H9 (cell line): ENCODE measurements around the gene GAGE10. TPM values are rescaled to one million over a fixed set of nuclear protein-coding genes. Genes with fewer than 3 reads are reported as not detected.

ENCODE experiments used
- DNase-seq: peaks from one replicate; pipeline ENCODE4 v3.0.0-alpha.2; 2017
- H2AFZ ChIP-seq: one replicate; pipeline ENCODE4 v1.6.1; 2013; ENCODE audit warnings: mild to moderate bottlenecking, low read length, control low read depth, moderate library complexity
- H2AK5ac ChIP-seq: 2 replicates; pipeline ENCODE4 v1.6.1; 2013; ENCODE audit warnings: low read length, control low read depth, mixed read lengths; ENCODE audit not compliant: insufficient read length
- H2BK120ac ChIP-seq: one replicate; pipeline ENCODE4 v1.6.1; 2013; ENCODE audit warnings: low read depth, mild to moderate bottlenecking, low read length, control low read depth, inconsistent platforms; ENCODE audit not compliant: poor library complexity, severe bottlenecking
- H2BK12ac ChIP-seq: 2 replicates; pipeline ENCODE4 v1.6.1; 2013; ENCODE audit warnings: low read length, control low read depth, mixed read lengths, low read depth; ENCODE audit not compliant: insufficient read length
- H2BK15ac ChIP-seq: 2 replicates; pipeline ENCODE4 v1.6.1; 2013; ENCODE audit warnings: low read depth, low read length, control low read depth
- H2BK20ac ChIP-seq: one replicate; pipeline ENCODE4 v1.6.1; 2013; ENCODE audit warnings: low read depth, mild to moderate bottlenecking, low read length, control low read depth, inconsistent platforms; ENCODE audit not compliant: poor library complexity, severe bottlenecking
- H2BK5ac ChIP-seq: 2 replicates; pipeline ENCODE4 v1.6.1; 2013; ENCODE audit warnings: low read length, control low read depth, mixed read lengths; ENCODE audit not compliant: insufficient read length
- H3K14ac ChIP-seq: 2 replicates; pipeline ENCODE4 v1.6.1; 2013; ENCODE audit warnings: low read length, control low read depth; ENCODE audit not compliant: insufficient read depth
- H3K18ac ChIP-seq: 2 replicates; pipeline ENCODE4 v1.6.1; 2013; ENCODE audit warnings: low read depth, mild to moderate bottlenecking, mixed read lengths, low read length, control low read depth; ENCODE audit not compliant: insufficient read length
- H3K23ac ChIP-seq: 2 replicates; pipeline ENCODE4 v1.6.1; 2013; ENCODE audit warnings: low read length, control low read depth, mixed read lengths, low read depth; ENCODE audit not compliant: insufficient read length
- H3K23me2 ChIP-seq: 2 replicates; pipeline ENCODE4 v1.6.1; 2013; ENCODE audit warnings: low read depth, mild to moderate bottlenecking, mixed read lengths, low read length, control low read depth; ENCODE audit not compliant: insufficient read length, poor library complexity, severe bottlenecking
- H3K27ac ChIP-seq: 2 replicates; pipeline ENCODE4 v1.5.1; 2013; ENCODE audit warnings: low read length, control low read depth, mixed read lengths, low read depth; ENCODE audit not compliant: insufficient read length
- H3K27me3 ChIP-seq: 2 replicates; pipeline ENCODE4 v1.6.1; 2013; ENCODE audit warnings: low read length, control low read depth, inconsistent platforms; ENCODE audit not compliant: insufficient read depth
- H3K4ac ChIP-seq: 2 replicates; pipeline ENCODE4 v1.6.1; 2013; ENCODE audit warnings: low read depth, mild to moderate bottlenecking, control low read depth, inconsistent platforms, low read length, moderate library complexity
- H3K4me1 ChIP-seq: 2 replicates; pipeline ENCODE4 v1.6.1; 2013; ENCODE audit warnings: low read length, control low read depth, inconsistent platforms; ENCODE audit not compliant: insufficient read depth
- H3K4me2 ChIP-seq: 2 replicates; pipeline ENCODE4 v1.6.1; 2013; ENCODE audit warnings: low read length, control low read depth, mixed read lengths; ENCODE audit not compliant: insufficient read length, insufficient read depth
- H3K56ac ChIP-seq: 2 replicates; pipeline ENCODE4 v1.6.1; 2013; ENCODE audit warnings: low read depth, mild to moderate bottlenecking, mixed read lengths, low read length, control low read depth; ENCODE audit not compliant: insufficient read length
- H3K79me1 ChIP-seq: 2 replicates; pipeline ENCODE4 v1.6.1; 2013; ENCODE audit warnings: low read depth, mild to moderate bottlenecking, moderate library complexity, low read length, control low read depth, inconsistent platforms; ENCODE audit not compliant: insufficient read depth, poor library complexity, severe bottlenecking
- H3K79me2 ChIP-seq: 2 replicates; pipeline ENCODE4 v1.6.1; 2013; ENCODE audit warnings: low read length, control low read depth, inconsistent platforms; ENCODE audit not compliant: insufficient read depth
- H3K9ac ChIP-seq: 2 replicates; pipeline ENCODE4 v1.6.1; 2013; ENCODE audit warnings: low read length, control low read depth, mixed read lengths; ENCODE audit not compliant: insufficient read length; ENCODE audit errors: extremely low read depth
- H3K9me3 ChIP-seq: one replicate; pipeline ENCODE4 v1.6.1; 2013; ENCODE audit warnings: low read depth, low read length, inconsistent platforms; ENCODE audit not compliant: control insufficient read depth
- H3T11ph ChIP-seq: one replicate; pipeline ENCODE4 v1.6.1; 2013; ENCODE audit warnings: mild to moderate bottlenecking, low read length, control low read depth, inconsistent platforms
- H4K20me1 ChIP-seq: one replicate; pipeline ENCODE4 v1.6.1; 2013; ENCODE audit not compliant: control insufficient read depth, insufficient read length, insufficient read depth
- H4K5ac ChIP-seq: 2 replicates; pipeline ENCODE4 v1.6.1; 2013; ENCODE audit warnings: low read depth, mild to moderate bottlenecking, mixed read lengths, low read length, control low read depth; ENCODE audit not compliant: insufficient read length
- H4K8ac ChIP-seq: replicated peaks from 2 replicates; pipeline ENCODE4 v1.6.1; 2013; ENCODE audit warnings: low read length, control low read depth, mixed read lengths, low read depth; ENCODE audit not compliant: insufficient read length
- H4K91ac ChIP-seq: 2 replicates; pipeline ENCODE4 v1.6.1; 2013; ENCODE audit warnings: low read depth, mild to moderate bottlenecking, moderate library complexity, mixed read lengths, low read length, control low read depth; ENCODE audit not compliant: insufficient read length
- H3K27ac Mint-ChIP-seq, 3 experiments: 2 replicates in 2 of 3; 3 replicates in 1 of 3; pipeline ENCODE4 v1.8.0; 2020 to 2021; ENCODE audit warnings: mixed read lengths in 3 of 3, mild to moderate bottlenecking in 1 of 3, moderate library complexity in 1 of 3
- H3K27me3 Mint-ChIP-seq: 2 replicates; pipeline ENCODE4 v1.8.0; 2021; ENCODE audit warnings: low read depth, mild to moderate bottlenecking, moderate library complexity, mixed read lengths
- H3K36me3 Mint-ChIP-seq, 3 experiments: 2 replicates in 2 of 3; 3 replicates in 1 of 3; pipeline ENCODE4 v1.8.0; 2020 to 2021; ENCODE audit warnings: low read depth in 3 of 3, mixed read lengths in 3 of 3; ENCODE audit not compliant: insufficient read depth in 1 of 3
- H3K4me1 Mint-ChIP-seq, 2 experiments: 2 replicates each; pipeline ENCODE4 v1.8.0; 2020; ENCODE audit warnings: mixed read lengths in 2 of 2
- H3K4me3 Mint-ChIP-seq, 2 experiments: 2 replicates in 1 of 2; 3 replicates in 1 of 2; pipeline ENCODE4 v1.8.0; 2020 to 2021; ENCODE audit warnings: mild to moderate bottlenecking in 2 of 2, mixed read lengths in 2 of 2, moderate library complexity in 1 of 2
- H3K9me3 Mint-ChIP-seq, 2 experiments: 2 replicates in 1 of 2; 3 replicates in 1 of 2; pipeline ENCODE4 v1.8.0; 2020; ENCODE audit warnings: mild to moderate bottlenecking in 2 of 2, mixed read lengths in 2 of 2, moderate library complexity in 1 of 2
- CTCF ChIP-seq: fragments of 200-600 bp; sonication (generic); conservative IDR thresholded peaks from 3 replicates; pipeline ENCODE4 v1.8.0; 2021; ENCODE audit warnings: antibody characterized with exemption, mild to moderate bottlenecking
- WGBS: extraction: QIAGEN DNeasy Blood & Tissue Kit; methylation state at CpG from one replicate; pipeline ENCODE4 v1.1.7; 2013; ENCODE audit warnings: missing lambda C conversion rate, low lambda C conversion rate, mixed read lengths; ENCODE audit not compliant: insufficient read length; ENCODE audit errors: extremely low coverage; 5-methylcytosine and 5-hydroxymethylcytosine counted together
- total RNA-seq: library from RNA; stranded (reverse); gene quantifications from 2 replicates; pipeline ENCODE4 v1.2.1, GENCODE V29; 2021

GAGE10 gene
- total RNA-seq, 1 experiment from 2014 or later, result not detected

GRCh38 chrX:49254639-49255038 lies 48.8 kb upstream of the GAGE10 start:
- Histone ChIP-seq H3K14ac (no peak overlapping the region), H3K9me3 (peaks cover 25% of the 10 kb centered on the region), H3K56ac (no peak overlapping the region), H2AK5ac (no peak overlapping the region), H3K4ac (no peak overlapping the region), H3T11ph (no peak overlapping the region), H3K79me1 (no peaks in the 10 kb centered on the region), H4K8ac (no peak overlapping the region), H2BK5ac (no peak overlapping the region), H4K5ac (no peak overlapping the region), H3K9ac (no peak overlapping the region), H4K20me1 (no peaks in the 10 kb centered on the region), H3K79me2 (no peaks in the 10 kb centered on the region), H3K27me3 (no peaks in the 10 kb centered on the region), H3K23ac (no peak overlapping the region), H3K4me2 (no peak overlapping the region), H3K4me1 (no peaks in the 10 kb centered on the region), H2BK20ac (no peak overlapping the region), H3K23me2 (no peaks in the 10 kb centered on the region), H2BK120ac (no peak overlapping the region), H2AFZ (no peak overlapping the region), H3K27ac (no peak overlapping the region), H3K18ac (no peak overlapping the region), H4K91ac (no peak overlapping the region), H2BK12ac (no peak overlapping the region), H2BK15ac (no peak overlapping the region)
- peaks cover 7 to 22% (median 14%) of the 10 kb centered on the region in 3 experiments for H3K36me3 Mint-ChIP-seq
- no peak overlapping the region for H3K4me3 Mint-ChIP-seq
- H3K9me3 Mint-ChIP-seq, result peaks cover 72 to 74% of the 10 kb centered on the region in 2 experiments
- peaks cover 8 to 9% of the 10 kb centered on the region in 2 experiments for H3K4me1 Mint-ChIP-seq
- TF ChIP-seq CTCF, result no peak
- H3K27ac Mint-ChIP-seq, result no peak overlapping the region
- no CpG with 5 or more reads among the region's 7 CpGs for WGBS
- no peak for DNase-seq
- H3K27me3 Mint-ChIP-seq, result peaks cover 6% of the 10 kb centered on the region
